AG04450 (cell line): Measurements from ENCODE around the gene ERCC2. TPM values are rescaled to one million over a fixed set of nuclear protein-coding genes. Genes with fewer than 3 reads are reported as not detected.

ENCODE experiments used
- CTCF ChIA-PET: fragments of 300-600, 350-600 bp; formaldehyde crosslinking; extraction: SDS; loops from one replicate; lab custom pipeline; 2022; ENCODE audit warnings: antibody characterized with exemption, inconsistent platforms; lab: Charles Lee
- POLR2A ChIA-PET: fragments of 350-600 bp; formaldehyde crosslinking; extraction: SDS; loops from one replicate; lab custom pipeline; 2021; ENCODE audit warnings: antibody characterized with exemption, inconsistent platforms; lab: Yijun Ruan, JAX
- DNase-seq: peaks from one replicate; pipeline ENCODE4 v3.0.0-alpha.2; 2011; ENCODE audit warnings: low read depth, low spot score
- H3K27ac ChIP-seq: one replicate; pipeline ENCODE4 v1.5.1; 2012; ENCODE audit warnings: low read depth, low read length, control low read depth
- H3K27me3 ChIP-seq: one replicate; pipeline ENCODE4 v1.6.0; 2012; ENCODE audit warnings: low read length; ENCODE audit not compliant: control insufficient read depth, insufficient read depth
- H3K4me3 ChIP-seq: 2 replicates; pipeline ENCODE4 v1.5.1; 2011; ENCODE audit warnings: mild to moderate bottlenecking, low read depth, low read length, control low read depth
- H3K9me3 ChIP-seq: 2 replicates; pipeline ENCODE4 v1.5.1; 2012; ENCODE audit warnings: low read length; ENCODE audit not compliant: control insufficient read depth, insufficient read depth
- polyA plus RNA-seq: library from polyadenylated mRNA; depleted of rRNA; stranded (reverse); fragments of >200 nt; gene quantifications from 2 replicates; pipeline ENCODE4 v1.2.3, GENCODE V29; 2011
- TF ChIP-seq, protein P1 (sequence below): IDR thresholded peaks from 2 replicates; pipeline ENCODE4 v1.5.1; 2011; ENCODE audit warnings: low read depth, low read length, control low read depth, inconsistent platforms

The ERCC2 gene
- polyA plus RNA-seq, 1 experiment, result 51.4 TPM

DNA sequence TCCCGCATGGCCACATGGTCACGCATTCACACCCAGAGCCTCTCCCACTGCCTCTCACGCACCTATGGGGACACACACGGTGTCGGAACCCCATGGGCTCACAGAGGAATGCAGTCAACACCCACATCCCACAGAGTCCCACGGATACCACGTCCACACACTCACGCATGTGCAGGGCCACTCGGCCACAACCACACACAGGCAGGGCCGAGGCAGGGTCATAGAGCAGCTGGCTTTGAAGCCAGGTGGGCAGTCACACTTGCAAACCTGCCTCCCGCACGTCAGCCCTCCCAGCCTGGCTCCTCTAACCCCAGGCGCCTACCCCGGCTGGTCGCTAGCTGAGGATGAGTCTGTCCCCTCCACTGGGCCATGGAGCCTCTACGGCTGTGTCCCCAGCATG, 8.1 kb downstream of the ERCC2 start:
- ChIA-PET CTCF (no interaction called here), POLR2A (no interaction called here)
- no peaks in the 10 kb centered on the region for H3K9me3 ChIP-seq
- no peak overlapping the region for H3K4me3 ChIP-seq
- H3K27ac ChIP-seq, result no peak overlapping the region
- TF ChIP-seq, protein P1, sequence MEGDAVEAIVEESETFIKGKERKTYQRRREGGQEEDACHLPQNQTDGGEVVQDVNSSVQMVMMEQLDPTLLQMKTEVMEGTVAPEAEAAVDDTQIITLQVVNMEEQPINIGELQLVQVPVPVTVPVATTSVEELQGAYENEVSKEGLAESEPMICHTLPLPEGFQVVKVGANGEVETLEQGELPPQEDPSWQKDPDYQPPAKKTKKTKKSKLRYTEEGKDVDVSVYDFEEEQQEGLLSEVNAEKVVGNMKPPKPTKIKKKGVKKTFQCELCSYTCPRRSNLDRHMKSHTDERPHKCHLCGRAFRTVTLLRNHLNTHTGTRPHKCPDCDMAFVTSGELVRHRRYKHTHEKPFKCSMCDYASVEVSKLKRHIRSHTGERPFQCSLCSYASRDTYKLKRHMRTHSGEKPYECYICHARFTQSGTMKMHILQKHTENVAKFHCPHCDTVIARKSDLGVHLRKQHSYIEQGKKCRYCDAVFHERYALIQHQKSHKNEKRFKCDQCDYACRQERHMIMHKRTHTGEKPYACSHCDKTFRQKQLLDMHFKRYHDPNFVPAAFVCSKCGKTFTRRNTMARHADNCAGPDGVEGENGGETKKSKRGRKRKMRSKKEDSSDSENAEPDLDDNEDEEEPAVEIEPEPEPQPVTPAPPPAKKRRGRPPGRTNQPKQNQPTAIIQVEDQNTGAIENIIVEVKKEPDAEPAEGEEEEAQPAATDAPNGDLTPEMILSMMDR, result no peak
- no peaks in the 10 kb centered on the region for H3K27me3 ChIP-seq
- no peak for DNase-seq

DNA sequence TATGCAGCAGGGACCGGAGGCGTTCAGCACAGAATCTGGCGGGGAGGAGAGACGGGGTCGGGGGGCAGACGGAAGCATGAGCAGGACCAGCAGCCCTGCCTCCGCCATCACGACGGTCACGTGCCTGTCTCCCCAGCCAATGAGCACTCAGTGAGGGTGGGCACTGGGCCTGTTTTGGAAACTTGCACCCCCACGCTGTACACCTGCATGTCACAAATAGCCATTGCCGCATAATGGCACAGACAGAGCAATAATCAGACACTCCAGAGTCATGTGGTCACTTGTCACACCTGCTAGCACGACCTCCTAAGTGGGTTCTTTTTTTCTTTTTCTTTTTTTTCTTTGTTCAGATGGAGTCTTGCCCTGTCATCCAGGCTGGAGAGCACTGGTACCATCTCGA, 8.8 kb downstream of the ERCC2 start:
- no peak overlapping the region for H3K4me3 ChIP-seq
- POLR2A ChIA-PET, result no interaction called here
- no peak for DNase-seq

DNA sequence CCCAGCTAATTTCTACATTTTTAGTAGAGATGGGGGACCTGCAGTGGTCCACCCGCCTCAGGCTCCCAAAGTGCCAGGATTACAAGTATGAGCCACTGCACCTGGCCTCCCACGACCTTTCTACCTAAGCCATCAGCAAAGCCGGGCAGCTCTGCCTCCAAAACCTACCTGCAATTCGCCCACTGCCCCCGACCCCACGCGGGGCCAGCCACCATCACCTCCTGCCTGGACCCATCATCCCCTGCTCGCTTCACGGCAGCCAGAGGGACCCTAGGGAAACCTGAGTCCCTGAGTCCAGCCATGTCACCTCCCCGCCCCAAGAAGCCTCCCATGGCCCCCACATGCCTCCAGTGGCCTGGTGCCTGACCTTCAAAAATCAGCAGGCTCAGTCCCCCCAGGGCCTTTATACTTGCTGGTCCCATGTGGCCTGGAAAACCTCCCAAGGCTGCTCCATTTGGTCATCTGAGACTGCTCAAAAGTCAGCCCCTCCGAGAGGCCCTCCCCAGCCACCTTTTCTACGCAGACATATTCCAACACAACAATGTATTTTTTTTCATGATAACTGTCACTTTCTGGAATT, 12.1 kb downstream of the ERCC2 start:
- no peak for DNase-seq
- ChIA-PET CTCF (interaction anchor here (0.6 kb wide), 1 partner anchor 237 kb away, joined by 3 read pairs; no protein-coding TSS in a partner anchor), POLR2A (no interaction called here)

More for the DNA sequence above, 8.8 kb downstream of the ERCC2 start:
- no peaks in the 10 kb centered on the region for H3K27me3 ChIP-seq
- H3K9me3 ChIP-seq, result no peaks in the 10 kb centered on the region
- CTCF ChIA-PET, result no interaction called here
- TF ChIP-seq, protein P1, result no peak
- no peak overlapping the region for H3K27ac ChIP-seq

DNA sequence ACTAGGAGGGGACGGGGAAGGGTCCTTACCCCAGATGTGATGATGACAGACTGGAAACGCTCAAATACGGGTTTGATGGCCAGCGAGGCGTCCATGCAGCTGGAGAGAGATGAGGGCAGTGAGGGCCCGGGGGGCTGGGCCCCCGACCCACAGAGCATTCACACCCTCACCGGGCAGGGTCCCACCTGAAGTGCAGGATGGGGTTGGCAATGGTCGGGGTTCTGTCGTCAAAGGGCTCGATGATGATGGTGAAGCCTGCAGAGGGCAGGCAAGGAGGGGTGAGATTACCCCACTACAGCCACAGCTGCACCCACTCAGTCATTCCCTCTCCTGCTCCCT, 13.0 kb downstream of the ERCC2 start:
- POLR2A ChIA-PET, result no interaction called here
- Histone ChIP-seq H3K27ac (no peak overlapping the region), H3K27me3 (no peaks in the 10 kb centered on the region), H3K4me3 (no peak overlapping the region), H3K9me3 (no peaks in the 10 kb centered on the region; the same call in 1 of the 2 replicates)
- CTCF ChIA-PET, result interaction anchor here (0.6 kb wide), 2 partner anchors 59 to 272 kb away, joined by 3 to 6 read pairs; no protein-coding TSS in a partner anchor
- TF ChIP-seq, protein P1, result no peak
- DNase-seq, result no peak

More for the DNA sequence above, 12.1 kb downstream of the ERCC2 start:
- no peak overlapping the region for H3K27ac ChIP-seq
- H3K27me3 ChIP-seq, result no peaks in the 10 kb centered on the region
- H3K4me3 ChIP-seq, result no peak overlapping the region
- no peaks in the 10 kb centered on the region; the same call in 1 of the 2 replicates for H3K9me3 ChIP-seq
- TF ChIP-seq, protein P1, result no peak

DNA sequence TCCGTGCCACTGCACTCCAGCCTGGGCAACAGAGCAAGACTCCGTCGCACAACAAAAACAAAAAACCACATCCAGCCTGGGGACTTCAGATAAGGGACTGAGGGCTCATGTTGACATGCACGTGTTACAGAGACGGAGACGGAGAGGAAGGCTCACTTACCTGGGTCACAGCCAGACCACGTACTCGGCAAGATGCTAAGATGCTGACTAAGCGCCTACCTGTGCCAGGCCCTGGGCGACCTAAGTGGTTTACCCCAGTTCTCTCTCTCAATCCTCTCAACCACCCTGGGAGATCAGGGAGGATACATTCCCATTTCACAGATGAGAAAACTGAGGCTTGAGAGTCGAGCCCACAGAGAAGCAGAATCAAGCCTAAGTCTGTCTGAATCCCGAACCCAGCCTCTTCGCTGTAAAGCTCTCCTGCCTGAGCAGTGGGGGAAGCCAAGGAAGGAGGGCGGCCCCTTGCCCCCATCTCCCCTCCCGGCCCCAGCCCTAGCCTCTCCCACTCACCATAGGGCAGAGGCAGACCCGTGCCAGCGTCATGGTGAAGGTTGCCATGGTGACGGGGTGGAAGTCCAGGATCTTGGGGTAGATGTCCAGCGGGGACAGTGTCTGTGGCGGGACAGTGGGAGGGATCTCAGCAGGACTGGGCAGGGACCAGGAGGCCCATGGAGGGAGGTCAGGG, 13.5 kb downstream of the ERCC2 start:
- POLR2A ChIA-PET, result no interaction called here
- Histone ChIP-seq H3K4me3 (no peak overlapping the region), H3K27ac (no peak overlapping the region), H3K27me3 (no peaks in the 10 kb centered on the region), H3K9me3 (no peaks in the 10 kb centered on the region; the same call in 1 of the 2 replicates)
- no peak for DNase-seq
- CTCF ChIA-PET, result no interaction called here
- TF ChIP-seq, protein P1, result no peak
